HCEC 1CT (cell line): ENCODE results near the gene AEBP1.

Experiments
- DNase-seq: peaks from one replicate; pipeline ENCODE4 v3.0.0-alpha.2; 2017

The AEBP1 gene

DNA sequence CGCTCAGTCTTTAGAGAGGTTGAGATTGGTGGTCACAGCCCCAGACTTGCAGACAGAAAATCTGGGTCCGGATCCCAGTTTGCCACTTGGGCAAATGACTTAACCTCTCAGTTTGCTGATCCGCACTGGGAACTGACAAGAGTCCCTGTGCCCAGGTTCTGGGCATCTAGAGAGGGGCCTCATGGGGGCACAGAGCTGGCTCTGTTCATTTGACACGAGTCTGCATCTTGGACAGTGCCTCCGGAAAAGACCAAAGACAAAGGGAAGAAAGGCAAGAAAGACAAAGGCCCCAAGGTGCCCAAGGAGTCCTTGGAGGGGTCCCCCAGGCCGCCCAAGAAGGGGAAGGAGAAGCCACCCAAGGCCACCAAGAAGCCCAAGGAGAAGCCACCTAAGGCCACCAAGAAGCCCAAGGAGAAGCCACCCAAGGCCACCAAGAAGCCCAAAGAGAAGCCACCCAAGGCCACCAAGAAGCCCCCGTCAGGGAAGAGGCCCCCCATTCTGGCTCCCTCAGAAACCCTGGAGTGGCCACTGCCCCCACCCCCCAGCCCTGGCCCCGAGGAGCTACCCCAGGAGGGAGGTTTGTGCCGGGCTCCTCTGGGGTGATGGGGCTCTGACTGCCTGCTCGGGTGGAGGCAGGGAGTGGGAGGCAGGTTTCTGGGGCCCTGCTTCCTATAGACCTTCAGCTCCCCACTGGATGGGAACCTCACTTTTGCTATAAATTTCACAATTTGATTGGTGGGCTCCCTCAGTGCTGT lies 2.3 kb downstream of the AEBP1 start:
- DNase-seq, result no peak

DNA sequence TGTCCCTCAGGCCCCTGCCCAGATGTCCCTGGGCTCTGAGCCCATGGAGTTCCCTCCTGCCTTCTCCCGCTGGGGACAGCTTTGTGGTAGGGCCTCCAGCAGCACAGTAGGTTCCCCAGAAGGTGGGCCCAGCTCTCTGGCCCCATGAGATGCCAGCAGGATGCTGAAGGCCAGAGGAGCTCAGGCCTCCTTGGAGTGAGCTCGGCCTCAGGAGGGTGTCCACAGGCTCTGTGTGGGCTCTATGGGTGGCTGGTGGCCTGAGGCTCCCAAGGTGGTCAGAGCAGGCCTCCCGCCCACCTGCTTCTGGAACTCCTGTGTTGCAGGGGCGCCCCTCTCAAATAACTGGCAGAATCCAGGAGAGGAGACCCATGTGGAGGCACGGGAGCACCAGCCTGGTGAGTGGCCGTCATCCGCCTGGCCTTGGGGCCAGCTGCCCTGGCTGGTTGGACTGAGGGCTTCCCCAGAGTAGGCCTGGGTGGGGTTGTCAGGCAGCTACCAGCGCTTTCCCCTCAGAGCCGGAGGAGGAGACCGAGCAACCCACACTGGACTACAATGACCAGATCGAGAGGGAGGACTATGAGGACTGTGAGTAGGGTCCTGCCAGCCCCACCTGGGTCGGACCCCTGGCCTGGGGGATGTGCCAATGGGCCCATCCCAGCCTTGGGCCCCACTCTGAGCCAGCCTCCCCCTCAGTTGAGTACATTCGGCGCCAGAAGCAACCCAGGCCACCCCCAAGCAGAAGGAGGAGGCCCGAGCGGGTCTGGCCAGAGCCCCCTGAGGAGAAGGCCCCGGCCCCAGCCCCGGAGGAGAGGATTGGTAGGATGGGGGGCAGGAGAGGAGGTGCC lies 3.2 kb downstream of the AEBP1 start:
- DNase-seq, result no peak

DNA sequence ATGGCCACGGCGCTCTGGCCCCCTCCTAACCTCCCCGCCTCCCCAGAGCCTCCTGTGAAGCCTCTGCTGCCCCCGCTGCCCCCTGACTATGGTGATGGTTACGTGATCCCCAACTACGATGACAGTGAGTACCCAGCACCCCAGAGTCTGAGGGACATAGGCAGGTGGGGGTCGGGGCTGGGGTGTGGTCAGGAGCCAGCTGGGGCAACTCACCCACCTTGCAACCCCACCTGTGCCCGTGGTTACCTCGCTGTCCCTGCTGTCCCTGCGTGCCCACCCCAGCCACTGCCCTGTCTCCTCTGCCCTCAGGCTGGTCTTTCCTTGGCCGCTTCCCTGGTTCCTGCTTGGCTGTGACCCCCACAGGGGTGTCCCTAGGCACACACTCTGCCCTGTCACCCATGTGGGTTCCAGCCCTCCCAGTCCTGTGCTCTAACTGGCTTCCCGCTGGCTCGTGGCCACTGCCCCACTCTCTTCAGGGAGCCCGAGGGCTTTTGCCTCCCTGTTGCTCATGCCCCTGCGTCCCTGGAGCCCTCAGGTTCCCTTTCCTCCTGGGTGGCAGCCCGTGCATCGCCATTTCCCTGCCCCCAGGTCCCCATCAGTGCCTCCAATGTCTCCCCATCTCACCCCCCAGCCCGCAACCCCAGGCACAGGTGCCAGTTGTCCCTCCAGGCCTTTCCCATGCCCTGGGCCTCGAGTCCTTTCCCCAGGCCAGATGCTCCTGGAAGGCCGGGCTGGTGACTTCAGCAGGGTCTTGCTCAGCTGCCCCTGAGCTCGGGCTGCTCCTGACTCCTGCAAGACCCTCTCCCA lies 4.0 kb downstream of the AEBP1 start:
- no peak for DNase-seq

DNA sequence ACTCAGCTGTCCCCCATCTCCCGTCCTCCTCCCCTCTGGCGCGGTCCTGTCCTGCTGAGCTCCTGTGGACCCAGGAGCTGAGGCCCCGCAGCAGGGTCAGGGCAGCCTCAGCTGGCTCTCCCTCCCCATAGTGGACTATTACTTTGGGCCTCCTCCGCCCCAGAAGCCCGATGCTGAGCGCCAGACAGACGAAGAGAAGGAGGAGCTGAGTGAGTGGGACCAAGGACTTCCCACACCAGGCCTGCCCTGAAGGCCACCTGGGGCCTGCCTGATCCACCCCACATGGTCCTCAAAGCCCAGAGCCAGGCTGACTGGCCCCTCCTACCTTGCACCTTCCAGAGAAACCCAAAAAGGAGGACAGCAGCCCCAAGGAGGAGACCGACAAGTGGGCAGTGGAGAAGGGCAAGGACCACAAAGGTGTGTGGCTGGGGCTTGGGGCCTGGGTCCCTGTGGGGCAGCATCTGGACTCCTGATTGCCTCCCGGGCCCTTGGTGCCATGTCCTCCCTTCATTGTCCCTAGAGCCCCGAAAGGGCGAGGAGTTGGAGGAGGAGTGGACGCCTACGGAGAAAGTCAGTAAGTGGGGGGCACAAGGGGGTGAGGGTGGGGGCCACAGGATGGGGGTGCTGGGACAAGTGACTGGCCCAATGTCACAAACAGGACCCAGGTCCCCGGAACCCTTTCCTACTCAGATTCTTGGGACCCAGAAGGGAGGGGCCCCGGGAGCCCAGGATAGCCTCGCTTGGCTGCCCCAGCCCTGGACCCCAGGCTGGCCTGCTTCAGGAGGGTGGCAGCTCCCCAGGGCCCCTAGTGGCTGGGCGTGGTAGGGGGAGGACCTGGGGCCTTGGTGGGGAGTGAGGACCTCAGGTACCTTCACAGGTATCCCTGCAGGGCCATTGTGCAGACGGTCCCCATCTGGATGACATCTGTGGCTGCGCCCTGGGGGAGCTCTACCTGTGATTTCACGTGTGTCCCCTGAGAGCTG lies 4.9 kb downstream of the AEBP1 start:
- no peak for DNase-seq

DNA sequence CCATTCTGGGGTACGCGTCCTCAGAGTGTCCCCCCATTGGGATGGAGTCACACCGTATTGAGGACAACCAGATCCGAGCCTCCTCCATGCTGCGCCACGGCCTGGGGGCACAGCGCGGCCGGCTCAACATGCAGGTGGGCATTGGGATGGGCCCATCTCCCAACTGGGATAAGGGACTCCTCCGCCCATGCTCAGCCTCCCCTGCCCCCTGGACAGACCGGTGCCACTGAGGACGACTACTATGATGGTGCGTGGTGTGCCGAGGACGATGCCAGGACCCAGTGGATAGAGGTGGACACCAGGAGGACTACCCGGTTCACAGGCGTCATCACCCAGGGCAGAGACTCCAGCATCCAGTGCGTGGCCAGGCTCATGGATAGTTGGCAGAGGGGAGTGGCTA lies 5.8 kb downstream of the AEBP1 start:
- no peak for DNase-seq

DNA sequence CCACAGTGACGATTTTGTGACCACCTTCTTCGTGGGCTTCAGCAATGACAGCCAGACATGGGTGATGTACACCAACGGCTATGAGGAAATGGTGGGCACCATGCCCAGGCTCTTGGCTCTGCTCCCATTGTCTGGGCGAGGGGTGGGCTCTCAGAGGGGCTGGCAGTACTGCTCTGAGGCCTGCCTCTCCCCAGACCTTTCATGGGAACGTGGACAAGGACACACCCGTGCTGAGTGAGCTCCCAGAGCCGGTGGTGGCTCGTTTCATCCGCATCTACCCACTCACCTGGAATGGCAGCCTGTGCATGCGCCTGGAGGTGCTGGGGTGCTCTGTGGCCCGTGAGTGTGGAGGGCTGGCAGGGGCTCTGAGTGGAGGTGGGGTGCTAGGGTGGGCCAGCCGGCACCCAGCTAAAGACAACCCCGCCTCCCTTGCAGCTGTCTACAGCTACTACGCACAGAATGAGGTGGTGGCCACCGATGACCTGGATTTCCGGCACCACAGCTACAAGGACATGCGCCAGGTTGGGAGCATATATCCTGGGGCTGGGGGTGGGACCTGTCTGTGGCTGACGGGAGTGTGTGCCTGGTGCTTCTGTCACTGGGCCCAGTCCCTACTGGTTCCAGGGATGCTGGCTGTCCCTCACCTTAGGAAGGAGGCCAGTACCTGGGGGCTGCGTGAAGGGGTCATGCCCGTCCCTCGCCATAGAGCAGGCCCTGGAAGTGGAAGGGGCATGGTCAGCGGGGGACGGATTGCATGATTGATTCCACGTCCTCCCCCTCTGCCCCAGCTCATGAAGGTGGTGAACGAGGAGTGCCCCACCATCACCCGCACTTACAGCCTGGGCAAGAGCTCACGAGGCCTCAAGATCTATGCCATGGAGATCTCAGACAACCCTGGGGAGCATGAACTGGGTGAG lies 6.8 kb downstream of the AEBP1 start:
- DNase-seq, result no peak

DNA sequence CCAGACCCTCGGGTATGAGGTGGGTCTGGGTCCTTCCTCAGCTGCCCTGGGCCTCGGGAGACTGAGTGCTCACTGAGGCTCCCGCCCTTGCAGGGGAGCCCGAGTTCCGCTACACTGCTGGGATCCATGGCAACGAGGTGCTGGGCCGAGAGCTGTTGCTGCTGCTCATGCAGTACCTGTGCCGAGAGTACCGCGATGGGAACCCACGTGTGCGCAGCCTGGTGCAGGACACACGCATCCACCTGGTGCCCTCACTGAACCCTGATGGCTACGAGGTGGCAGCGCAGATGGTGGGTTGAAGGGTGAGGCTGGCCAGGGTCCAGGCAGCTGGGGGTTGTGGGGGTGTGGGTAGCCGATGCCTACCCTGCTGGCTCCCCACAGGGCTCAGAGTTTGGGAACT lies 7.6 kb downstream of the AEBP1 start:
- DNase-seq, result no peak

DNA sequence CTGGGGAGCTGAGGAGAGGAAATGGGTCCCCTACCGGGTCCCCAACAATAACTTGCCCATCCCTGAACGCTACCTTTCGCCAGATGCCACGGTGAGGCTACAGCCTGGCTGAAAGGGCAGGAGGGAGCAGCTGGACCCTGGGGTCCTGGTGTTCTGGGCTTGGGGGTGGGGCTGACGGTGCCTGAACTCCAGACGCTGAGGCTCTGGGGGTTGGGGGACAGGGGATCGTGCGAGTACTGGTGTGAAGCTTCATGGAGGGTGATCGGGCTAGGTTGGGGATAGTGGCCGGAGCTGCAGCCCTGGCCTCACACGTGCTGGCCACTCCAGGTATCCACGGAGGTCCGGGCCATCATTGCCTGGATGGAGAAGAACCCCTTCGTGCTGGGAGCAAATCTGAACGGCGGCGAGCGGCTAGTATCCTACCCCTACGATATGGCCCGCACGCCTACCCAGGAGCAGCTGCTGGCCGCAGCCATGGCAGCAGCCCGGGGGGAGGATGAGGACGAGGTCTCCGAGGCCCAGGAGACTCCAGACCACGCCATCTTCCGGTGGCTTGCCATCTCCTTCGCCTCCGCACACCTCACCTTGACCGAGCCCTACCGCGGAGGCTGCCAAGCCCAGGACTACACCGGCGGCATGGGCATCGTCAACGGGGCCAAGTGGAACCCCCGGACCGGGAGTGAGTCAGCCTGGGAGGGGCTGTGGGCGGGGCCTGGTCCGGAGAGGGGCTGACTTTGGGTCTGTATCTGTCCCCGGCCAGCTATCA lies 8.3 kb downstream of the AEBP1 start:
- no peak for DNase-seq

DNA sequence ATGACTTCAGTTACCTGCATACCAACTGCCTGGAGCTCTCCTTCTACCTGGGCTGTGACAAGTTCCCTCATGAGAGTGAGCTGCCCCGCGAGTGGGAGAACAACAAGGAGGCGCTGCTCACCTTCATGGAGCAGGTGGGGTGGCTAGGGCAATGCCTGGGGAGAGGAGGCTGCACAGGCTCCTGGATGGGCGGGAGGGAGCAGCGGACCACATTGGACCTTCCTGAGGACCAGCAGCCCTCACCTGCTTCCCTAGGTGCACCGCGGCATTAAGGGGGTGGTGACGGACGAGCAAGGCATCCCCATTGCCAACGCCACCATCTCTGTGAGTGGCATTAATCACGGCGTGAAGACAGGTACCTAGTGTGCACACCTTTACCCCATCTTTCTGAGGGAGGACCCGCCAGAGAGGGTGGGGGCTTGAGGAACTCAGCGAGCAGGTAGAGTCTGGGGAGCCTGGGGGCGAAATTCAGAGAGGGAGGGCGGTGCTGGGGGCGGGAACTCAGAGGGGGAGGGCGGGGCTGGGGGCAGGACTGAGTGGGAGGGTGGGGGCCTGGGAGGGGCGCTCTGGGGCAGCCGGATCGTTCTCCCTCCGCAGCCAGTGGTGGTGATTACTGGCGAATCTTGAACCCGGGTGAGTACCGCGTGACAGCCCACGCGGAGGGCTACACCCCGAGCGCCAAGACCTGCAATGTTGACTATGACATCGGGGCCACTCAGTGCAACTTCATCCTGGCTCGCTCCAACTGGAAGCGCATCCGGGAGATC lies 9.0 kb downstream of the AEBP1 start:
- no peak for DNase-seq

DNA sequence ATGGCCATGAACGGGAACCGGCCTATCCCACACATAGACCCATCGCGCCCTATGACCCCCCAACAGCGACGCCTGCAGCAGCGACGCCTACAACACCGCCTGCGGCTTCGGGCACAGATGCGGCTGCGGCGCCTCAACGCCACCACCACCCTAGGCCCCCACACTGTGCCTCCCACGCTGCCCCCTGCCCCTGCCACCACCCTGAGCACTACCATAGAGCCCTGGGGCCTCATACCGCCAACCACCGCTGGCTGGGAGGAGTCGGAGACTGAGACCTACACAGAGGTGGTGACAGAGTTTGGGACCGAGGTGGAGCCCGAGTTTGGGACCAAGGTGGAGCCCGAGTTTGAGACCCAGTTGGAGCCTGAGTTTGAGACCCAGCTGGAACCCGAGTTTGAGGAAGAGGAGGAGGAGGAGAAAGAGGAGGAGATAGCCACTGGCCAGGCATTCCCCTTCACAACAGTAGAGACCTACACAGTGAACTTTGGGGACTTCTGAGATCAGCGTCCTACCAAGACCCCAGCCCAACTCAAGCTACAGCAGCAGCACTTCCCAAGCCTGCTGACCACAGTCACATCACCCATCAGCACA lies 9.7 kb downstream of the AEBP1 start:
- DNase-seq, result no peak

DNA sequence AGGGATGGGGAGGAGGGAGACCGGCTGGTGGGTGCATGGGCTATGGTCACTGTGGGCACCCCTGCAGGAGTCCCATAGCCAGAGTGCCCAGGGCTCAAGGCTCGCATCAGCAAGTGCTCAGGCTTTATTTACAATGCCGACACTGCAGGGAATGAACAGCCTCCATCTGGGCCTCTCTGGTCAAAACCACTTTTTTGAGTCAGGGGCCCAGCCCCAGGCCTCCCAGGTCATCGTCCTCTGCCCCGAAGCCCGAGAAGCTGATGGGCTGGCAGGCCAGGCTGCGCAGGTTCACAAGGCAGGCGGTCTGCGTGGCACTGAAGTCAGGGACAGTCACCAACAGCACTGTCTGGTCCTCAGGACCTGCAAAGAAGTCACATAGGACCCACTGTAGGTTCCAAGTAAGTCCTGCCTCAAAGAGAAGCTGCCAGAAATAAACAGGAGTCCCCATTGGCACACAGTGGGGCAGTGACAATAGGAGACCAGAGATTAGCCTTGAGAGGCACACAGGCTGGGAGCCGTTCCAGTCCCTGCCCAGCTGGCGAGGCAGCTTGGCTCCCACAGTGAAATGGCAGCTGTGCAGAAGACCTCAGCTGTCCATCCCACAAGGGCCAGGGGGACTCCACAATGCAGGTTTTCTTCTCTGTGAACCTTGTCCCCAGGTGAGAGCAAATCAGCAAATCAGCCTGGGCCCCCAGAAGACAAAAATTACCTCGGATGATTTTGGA lies 10.6 kb downstream of the AEBP1 start:
- DNase-seq, result no peak

DNA sequence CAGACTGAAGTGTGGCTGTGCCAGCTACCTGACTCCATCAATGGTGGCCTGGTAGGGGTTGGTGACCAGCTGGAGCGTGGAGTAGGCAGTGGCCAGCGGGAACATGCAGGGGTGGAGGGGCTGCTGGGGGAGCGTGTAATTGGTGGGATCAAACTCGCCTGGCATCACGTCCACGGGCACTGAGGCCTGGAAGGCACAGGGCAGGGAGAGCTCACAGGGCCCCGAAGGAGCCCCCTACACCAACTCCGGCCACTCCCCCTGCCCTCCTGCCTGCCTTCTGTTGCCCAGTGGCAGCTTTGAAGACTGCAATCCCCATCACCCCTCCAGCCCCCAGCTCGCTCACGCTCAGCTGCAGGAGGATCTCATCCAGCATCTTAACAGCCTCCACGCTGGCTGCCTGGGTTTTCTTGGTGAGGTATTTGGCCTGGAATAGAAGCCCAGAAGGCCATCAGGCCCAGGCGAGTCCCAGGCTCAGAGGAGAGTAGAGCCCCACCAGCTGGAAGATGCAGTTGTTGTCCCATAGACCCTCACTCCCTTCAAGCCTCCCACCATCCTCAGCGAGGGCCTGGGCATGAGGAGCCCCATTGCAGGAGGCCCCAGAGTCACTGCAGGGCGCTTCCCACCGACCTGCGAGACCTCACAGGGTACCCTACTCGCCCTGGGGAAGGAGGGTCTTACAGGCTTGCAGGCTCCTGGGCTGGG lies 12.1 kb downstream of the AEBP1 start:
- no peak for DNase-seq

DNA sequence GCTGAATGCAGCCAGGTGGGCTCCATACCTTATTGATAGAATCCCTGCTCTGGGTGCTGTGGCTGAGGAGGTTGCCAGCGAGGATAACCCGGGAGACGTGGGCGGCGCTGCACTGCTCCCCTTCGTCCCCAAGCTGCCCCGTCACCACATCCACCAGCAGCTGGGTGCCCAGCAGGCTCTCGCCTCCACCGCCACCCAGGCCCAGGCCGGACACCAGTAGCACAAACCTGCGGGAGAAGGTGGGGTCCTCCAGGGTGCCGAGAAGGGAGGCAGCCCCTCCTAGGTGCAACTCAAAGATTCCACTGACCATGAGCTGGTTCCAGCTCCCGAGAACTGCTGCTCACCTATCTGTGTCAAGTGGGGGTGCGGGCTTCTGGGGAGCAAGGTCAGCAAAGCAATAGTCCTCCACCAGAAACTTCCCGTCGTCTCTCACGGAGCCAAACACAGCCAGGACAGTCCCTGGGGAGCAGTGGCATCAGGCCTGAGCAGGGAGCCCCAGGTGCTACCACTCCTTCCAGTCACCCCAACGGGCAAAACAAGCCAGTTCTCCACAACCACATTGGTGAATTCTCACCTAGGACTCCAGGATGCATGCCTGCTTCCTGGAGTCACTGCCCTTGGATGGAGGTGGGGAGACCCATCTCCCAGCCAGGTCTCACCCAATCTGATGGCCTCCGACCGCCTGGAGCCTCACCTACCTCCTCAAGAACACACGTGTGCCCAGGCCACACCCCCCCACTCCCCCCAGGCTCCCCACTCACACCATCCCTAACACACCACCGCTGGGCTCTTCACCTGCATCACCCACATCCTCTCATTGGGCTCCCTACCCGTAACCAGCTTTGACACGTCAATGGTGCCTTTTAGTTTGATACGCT lies 12.9 kb downstream of the AEBP1 start:
- DNase-seq, result no peak

DNA sequence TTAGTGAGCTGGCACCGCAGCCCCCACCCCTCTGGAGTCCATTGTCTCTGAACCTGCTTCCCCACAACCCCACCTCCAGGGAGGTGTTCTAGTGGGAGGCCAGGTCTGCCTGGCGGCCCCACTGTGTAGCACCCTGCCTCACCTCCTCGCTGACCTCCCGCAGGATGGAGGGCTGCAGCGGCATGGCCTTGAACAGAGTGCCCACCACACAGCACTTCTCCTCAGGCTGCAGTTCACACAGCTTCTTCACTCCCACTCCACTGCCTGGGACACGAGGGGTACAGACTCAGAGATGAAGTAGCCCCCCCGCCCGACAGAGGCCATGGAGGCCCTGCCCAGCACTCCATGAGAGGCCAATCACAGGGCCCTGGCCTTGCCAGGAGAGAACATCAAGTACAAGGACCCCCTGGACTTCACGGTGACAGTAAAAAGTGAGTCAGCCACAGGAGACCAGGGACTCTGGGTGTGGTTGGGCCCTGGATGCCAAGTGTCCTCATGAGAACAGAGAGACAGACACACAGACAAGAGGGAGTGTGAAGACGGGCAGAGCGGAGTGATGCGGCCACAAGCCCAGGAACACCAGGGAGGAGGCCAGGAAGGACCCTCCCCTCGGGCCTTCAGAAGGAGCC lies 13.8 kb downstream of the AEBP1 start:
- no peak for DNase-seq

DNA sequence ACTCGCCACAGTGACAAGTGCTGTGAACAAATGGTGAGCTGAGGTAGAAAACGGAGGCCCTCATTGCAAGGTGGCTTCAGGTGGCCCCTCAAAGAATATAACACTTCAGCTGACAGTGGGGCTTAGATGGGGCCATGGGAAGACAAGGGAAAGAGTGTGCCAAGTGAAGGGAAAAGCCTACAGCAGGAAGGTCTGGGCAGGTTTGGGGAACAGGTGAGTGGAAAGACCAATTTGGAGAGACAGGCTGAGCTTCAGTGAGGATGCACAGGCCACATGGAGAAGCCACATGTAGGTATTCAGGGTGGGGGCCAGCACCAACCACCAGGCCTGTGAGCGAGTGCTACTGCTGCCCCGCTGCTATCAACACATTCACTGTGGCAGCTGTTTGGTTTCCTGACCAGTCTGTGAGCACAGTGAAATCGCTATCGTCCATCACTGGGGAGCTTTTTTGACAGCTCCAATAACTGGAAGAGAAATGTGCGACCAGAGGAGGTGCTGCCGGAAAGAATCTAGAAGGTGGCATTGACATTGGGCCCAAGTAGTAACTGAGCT lies 15.8 kb downstream of the AEBP1 start:
- DNase-seq, result no peak

DNA sequence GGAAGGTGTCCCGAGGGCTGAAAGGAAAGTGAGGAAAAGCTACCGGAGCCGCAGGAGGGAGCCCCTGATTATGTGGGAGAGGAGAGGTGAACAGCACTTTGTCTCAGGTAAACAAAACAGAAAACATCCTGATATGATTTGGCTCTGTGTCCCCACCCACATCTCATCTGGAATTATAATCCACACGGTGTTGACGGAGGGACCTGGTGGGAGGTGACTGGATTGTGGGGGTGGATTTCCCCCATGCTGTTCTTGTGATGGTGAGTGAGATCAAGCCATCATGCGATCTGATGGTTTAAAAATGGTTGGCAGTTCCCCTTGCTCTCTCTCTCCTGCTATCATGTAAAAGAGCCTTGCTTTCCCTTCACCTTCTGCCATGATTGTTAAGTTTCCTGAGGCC lies 16.2 kb downstream of the AEBP1 start:
- no peak for DNase-seq
